GM12878 (cell line): Measurements from ENCODE around the gene CBX8. TPM values are rescaled to one million over a fixed set of nuclear protein-coding genes. Genes with fewer than 3 reads are reported as not detected.

ENCODE experiments used
- ATAC-seq: fragments of 200-7000 bp; cut with Tn5 transposase; 3 replicates; pipeline ENCODE4 v1.9.1; 2020; ENCODE audit warnings: mild to moderate bottlenecking, moderate library complexity
- BruUV-seq: library from RNA; stranded (reverse); fragments of 400-500 nt; replicated peaks from 2 replicates; lab custom pipeline; 2021; lab: Mats Ljungman, UMichigan
- CTCF ChIA-PET: fragments of 300-600 bp; sonication (Branson Sonifier 250); formaldehyde crosslinking; extraction: SDS; loops from one replicate; lab custom pipeline; 2021; ENCODE audit warnings: inconsistent platforms; lab: Yijun Ruan, JAX
- POLR2A ChIA-PET: fragments of 350-600 bp; formaldehyde crosslinking; extraction: SDS; loops from one replicate; lab custom pipeline; 2021; ENCODE audit warnings: inconsistent platforms; lab: Charles Lee
- RAD21 ChIA-PET: fragments of 300-600 bp; sonication (Branson Sonifier 250); formaldehyde crosslinking; loops from one replicate; lab custom pipeline; 2023; ENCODE audit warnings: antibody characterized with exemption; ENCODE audit not compliant: unreplicated experiment; lab: Charles Lee
- SMC1A ChIA-PET: fragments of 300-600 bp; sonication (Branson Sonifier 250); formaldehyde crosslinking; loops from one replicate; lab custom pipeline; 2023; ENCODE audit not compliant: unreplicated experiment, uncharacterized antibody; lab: Charles Lee
- DNase-seq: peaks from one replicate; pipeline ENCODE4 v3.0.0-alpha.2; 2011; ENCODE audit warnings: low read depth, low spot score
- FAIRE-seq: peaks from 3 replicates; lab custom pipeline; 2011; peaks lifted over from hg19 to GRCh38; lab: Jason Lieb, UNC
- H2AFZ ChIP-seq: 2 replicates; pipeline ENCODE4 v1.6.0; 2011; ENCODE audit warnings: low read depth, low read length, control low read depth; ENCODE audit not compliant: control insufficient read depth
- H3K27ac ChIP-seq: 2 replicates; pipeline ENCODE4 v1.5.1; 2011; ENCODE audit warnings: control low read depth; ENCODE audit not compliant: control insufficient read depth, insufficient read depth
- H3K27me3 ChIP-seq, 2 experiments: replicated peaks in 1 of 2; 2 replicates each; pipeline versions ENCODE4 v1.6.0 to v1.6.1; 2011; ENCODE audit warnings: low read length in 1 of 2; ENCODE audit not compliant: control insufficient read depth in 2 of 2, insufficient read depth in 2 of 2
- H3K36me3 ChIP-seq, 2 experiments: 2 replicates each; pipeline ENCODE4 v1.5.1; 2011; ENCODE audit warnings: low read length in 1 of 2; ENCODE audit not compliant: control insufficient read depth in 2 of 2, insufficient read depth in 2 of 2
- H3K4me1 ChIP-seq: 2 replicates; pipeline ENCODE4 v1.6.1; 2011; ENCODE audit warnings: mild to moderate bottlenecking, low read length, moderate library complexity, mixed read lengths; ENCODE audit not compliant: control insufficient read depth, insufficient read depth
- H3K4me2 ChIP-seq: 2 replicates; pipeline ENCODE4 v1.6.0; 2011; ENCODE audit warnings: control low read depth; ENCODE audit not compliant: control insufficient read depth, insufficient read depth
- H3K4me3 ChIP-seq: fragments of 200-600 bp; sonication (generic); 2 replicates; pipeline ENCODE4 v1.5.1; 2016
- H3K79me2 ChIP-seq: 2 replicates; pipeline ENCODE4 v1.6.0; 2011; ENCODE audit warnings: low read length; ENCODE audit not compliant: control insufficient read depth, insufficient read depth
- H3K9ac ChIP-seq: 2 replicates; pipeline ENCODE4 v1.8.0; 2011; ENCODE audit warnings: low read length, control low read depth, mixed read lengths; ENCODE audit not compliant: control insufficient read depth, insufficient read depth
- H3K9me3 ChIP-seq: replicated peaks from 3 replicates; pipeline ENCODE4 v1.5.1; 2011; ENCODE audit warnings: mild to moderate bottlenecking, low read length; ENCODE audit not compliant: control insufficient read depth, insufficient read depth
- H4K20me1 ChIP-seq: 2 replicates; pipeline ENCODE4 v1.6.0; 2011; ENCODE audit not compliant: control insufficient read depth, insufficient read depth
- BCL11A ChIP-seq: IDR thresholded peaks from 2 replicates; pipeline ENCODE4 v1.6.1; 2011; ENCODE audit warnings: low read depth, low read length
- BCLAF1 ChIP-seq: fragments of 450-650 bp; IDR thresholded peaks from 2 replicates; pipeline ENCODE4 v1.6.1; 2017; ENCODE audit warnings: antibody characterized with exemption, mild to moderate bottlenecking, moderate library complexity
- E4F1 ChIP-seq: fragments of 450-650 bp; IDR thresholded peaks from 2 replicates; pipeline ENCODE4 v1.6.1; 2018; ENCODE audit warnings: borderline replicate concordance, mild to moderate bottlenecking; ENCODE audit not compliant: partially characterized antibody
- ETV6 ChIP-seq, 2 experiments: fragments of 450-650 bp in 1 of 2; IDR thresholded peaks in 1 of 2; conservative IDR thresholded peaks in 1 of 2; 2 replicates each; pipeline ENCODE4 v1.6.1; 2014; ENCODE audit warnings: antibody characterized with exemption in 1 of 2, borderline replicate concordance in 1 of 2, low read depth in 1 of 2, mild to moderate bottlenecking in 1 of 2, moderate library complexity in 1 of 2
- IKZF2 ChIP-seq, 2 experiments: fragments of 450-650 bp; IDR thresholded peaks; 2 replicates each; pipeline ENCODE4 v1.6.1; 2017; ENCODE audit warnings: mild to moderate bottlenecking in 2 of 2, moderate library complexity in 2 of 2
- MTA2 ChIP-seq: fragments of 450-650 bp; IDR thresholded peaks from 2 replicates; pipeline ENCODE4 v1.6.1; 2016; ENCODE audit warnings: low read depth, mild to moderate bottlenecking, moderate library complexity
- RB1 ChIP-seq: fragments of 450-650 bp; formaldehyde crosslinking; IDR thresholded peaks from 2 replicates; pipeline ENCODE4 v1.6.1; 2017; ENCODE audit warnings: mild to moderate bottlenecking, borderline replicate concordance
- TBL1XR1 ChIP-seq: IDR thresholded peaks from 2 replicates; pipeline ENCODE4 v1.6.1; 2012; ENCODE audit warnings: low read depth, low read length, improper control_type of control experiment
- ZBTB4 ChIP-seq: fragments of 450-650 bp; formaldehyde crosslinking; IDR thresholded peaks from 2 replicates; pipeline ENCODE4 v1.4.0; 2022; ENCODE audit warnings: mild to moderate bottlenecking, moderate library complexity
- WGBS: methylation state at CpG from one replicate; pipeline ENCODE4 v1.1.6; 2016; ENCODE audit warnings: low lambda C conversion rate; ENCODE audit not compliant: insufficient replicate concordance, insufficient coverage; ENCODE audit errors: missing lambda C conversion rate; 5-methylcytosine and 5-hydroxymethylcytosine counted together
- in situ Hi-C: fragments of 300-500 bp; cut with MboI; formaldehyde crosslinking; loops from 9 replicates; pipeline ENCODE4 v1.14.3; 2018; ENCODE audit warnings: mixed read lengths
- intact Hi-C: fragments of 100-400 bp; cut with micrococcal nuclease; formaldehyde crosslinking; loops from one replicate; pipeline ENCODE4 v1.14.2; 2022; ENCODE audit not compliant: unreplicated experiment
- polyA plus RNA-seq, 11 experiments: library from polyadenylated mRNA; depleted of rRNA in 4 of 11; unstranded in 6 of 11; stranded (reverse) in 5 of 11; fragments of >200 nt; fragmentation: Nextera tagmentation in 4 of 11; fragmentation: Illumina TruSeq in 1 of 11; extraction: Ambion mirVana in 4 of 11; extraction: Trizol in 1 of 11; gene quantifications; 1 replicate in 1 of 11; 2 replicates in 10 of 11; pipeline versions ENCODE4 v1.2.1 to v1.2.3, GENCODE V29; 2011 to 2016; ENCODE audit warnings: inconsistent platforms in 2 of 11, missing spikeins in 2 of 11, low read depth in 1 of 11
- total RNA-seq, 4 experiments: library from RNA; depleted of rRNA in 3 of 4; stranded (reverse); fragments of >200 nt in 3 of 4; fragmentation: Illumina TruSeq in 1 of 4; extraction: Trizol in 1 of 4; gene quantifications; 2 replicates each; pipeline versions ENCODE4 v1.2.1 to v1.2.3, GENCODE V29; 2013 to 2021

CBX8 gene
- total and polyA plus RNA-seq, 10 of the 15 experiments (the other 5 are each of a cell fraction or from before 2014, with no cell fraction given) = 0.03 to 6.7 (median 1.9) TPM

- TF ChIP-seq ZBTB4 (no peak), ETV6 (conservative IDR thresholded peaks at IDR 0.05 in 1 of 2, IDR thresholded peaks at IDR 0.05 in 1 of 2; ENCODE audit: borderline replicate concordance in 1 of 2, low read depth in 1 of 2) (no peak), RB1 (no peak)
Measured at GRCh38 chr17:79803421-79803996, 6.6 kb upstream of the CBX8 start (continued).

- no peak for ATAC-seq
- intact Hi-C loops = loop anchor here (5.0 kb wide), 1 partner anchor 34 kb away; the partner anchor contains the start of gene CBX4
- H3K36me3 ChIP-seq = no peaks in the 10 kb centered on the region
- no peak overlapping the region for H3K4me3 ChIP-seq
- ChIA-PET POLR2A (interaction anchor here (0.6 kb wide), 1 partner anchor 399 kb away, joined by 5 read pairs; no protein-coding TSS in a partner anchor), RAD21 (no interaction called here), CTCF (interaction anchor here (1.2 kb wide), 1 partner anchor 62 kb away, joined by 3 read pairs; no protein-coding TSS in a partner anchor), SMC1A (no interaction called here)
- H3K27ac ChIP-seq = no peak overlapping the region
- DNase-seq = no peak
- H3K9me3 ChIP-seq = no peaks in the 10 kb centered on the region; the same call in 2 of the 3 replicates
- peaks cover 26 to 51% of the 10 kb centered on the region in 2 experiments for H3K27me3 ChIP-seq
- H3K79me2 ChIP-seq = no peaks in the 10 kb centered on the region
- 50% methylated on average over 38 of the region's 57 CpGs for WGBS
- no peak for FAIRE-seq
- H2AFZ ChIP-seq = no peak overlapping the region
- no peaks in the 10 kb centered on the region for H4K20me1 ChIP-seq
- no peak overlapping the region for H3K9ac ChIP-seq
- no peak overlapping the region for H3K4me2 ChIP-seq
- no TSS peak for BruUV-seq
- in situ Hi-C loops = no loop called here
- peaks cover 53% of the 10 kb centered on the region for H3K4me1 ChIP-seq
- no peak for TF ChIP-seq MTA2
- TF ChIP-seq E4F1 = no peak
- no peak for TF ChIP-seq BCL11A
- TF ChIP-seq IKZF2 (IDR thresholded peaks at IDR 0.05) = no peak
- no peak for TF ChIP-seq BCLAF1
- no peak for TF ChIP-seq TBL1XR1
Measured at GRCh38 chr17:79802736-79803420, 6.0 kb upstream of the CBX8 start.
